ENCODE measurements around the gene VAT1. TPM values are rescaled to one million over a fixed set of nuclear protein-coding genes. Genes with fewer than 3 reads are reported as not detected.

The VAT1 gene
- total and polyA plus RNA-seq, 9 of the 15 experiments (the other 6 are each of a cell fraction or from before 2014, with no cell fraction given) = 29.4 to 153 (median 66.7) TPM

DNA sequence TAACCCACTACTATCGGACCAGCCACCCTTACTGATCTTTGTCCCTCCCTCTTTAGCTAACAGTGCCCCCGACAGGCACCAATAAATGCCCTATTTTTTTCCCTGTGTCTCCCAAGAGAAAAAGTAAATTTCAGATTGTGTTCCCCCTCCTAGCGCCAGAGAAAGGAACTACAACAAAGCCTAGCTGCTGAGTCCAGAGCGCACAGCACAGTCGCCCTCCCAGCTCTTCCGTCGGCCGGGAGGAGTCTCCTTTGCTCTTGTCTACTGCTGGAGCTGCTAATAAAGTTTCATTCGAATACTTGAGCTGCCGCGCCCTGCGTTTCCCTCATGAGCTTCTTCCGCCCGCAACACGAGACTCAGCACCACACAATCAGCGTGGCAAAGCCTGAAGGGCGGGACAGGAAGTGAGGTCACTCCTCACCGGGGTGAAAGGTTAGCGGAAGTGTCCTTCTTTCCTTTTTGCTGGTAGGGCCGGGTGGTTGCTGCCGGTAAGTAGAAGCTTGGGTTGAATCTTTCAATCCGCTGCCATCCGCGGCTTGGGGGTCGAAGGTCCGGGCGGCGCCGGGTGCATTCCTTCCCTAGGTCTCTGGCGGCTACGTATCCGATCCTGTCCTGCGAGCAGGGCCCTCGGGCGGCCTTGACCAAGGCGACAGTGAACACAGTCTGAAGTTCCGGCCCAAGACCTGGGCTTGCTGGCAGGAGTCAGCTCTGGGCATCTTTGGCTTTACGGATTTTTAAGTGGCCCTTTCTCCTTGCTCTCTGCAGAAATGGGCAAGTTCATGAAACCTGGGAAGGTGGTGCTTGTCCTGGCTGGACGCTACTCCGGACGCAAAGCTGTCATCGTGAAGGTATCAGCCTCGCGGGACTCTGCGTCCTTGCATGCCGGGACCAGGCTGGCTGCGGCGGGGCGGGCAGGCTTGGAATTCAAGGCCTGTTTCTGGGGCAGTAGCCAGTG is 23.9 kb downstream of the VAT1 start, which contains the start of gene RPL27 (continued):
- TF ChIP-seq, protein P1, sequence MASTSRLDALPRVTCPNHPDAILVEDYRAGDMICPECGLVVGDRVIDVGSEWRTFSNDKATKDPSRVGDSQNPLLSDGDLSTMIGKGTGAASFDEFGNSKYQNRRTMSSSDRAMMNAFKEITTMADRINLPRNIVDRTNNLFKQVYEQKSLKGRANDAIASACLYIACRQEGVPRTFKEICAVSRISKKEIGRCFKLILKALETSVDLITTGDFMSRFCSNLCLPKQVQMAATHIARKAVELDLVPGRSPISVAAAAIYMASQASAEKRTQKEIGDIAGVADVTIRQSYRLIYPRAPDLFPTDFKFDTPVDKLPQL (IDR thresholded peaks at IDR 0.05; ENCODE audit: extremely low read depth, insufficient read length) = peak; percentile 75
- TF ChIP-seq BRCA1 (IDR thresholded peaks at IDR 0.05) = no peak
- TF ChIP-seq BRCA1 (CRISPR knock-in tag; IDR thresholded peaks at IDR 0.05) = no peak
- no peak for TF ChIP-seq RBM25 (IDR thresholded peaks at IDR 0.05; ENCODE audit: low read depth, low read length, severe bottlenecking)
- peak; percentile 96 for TF ChIP-seq POLR2B (IDR thresholded peaks at IDR 0.05; ENCODE audit: low read depth, partially characterized antibody)
- TF ChIP-seq, protein P2, sequence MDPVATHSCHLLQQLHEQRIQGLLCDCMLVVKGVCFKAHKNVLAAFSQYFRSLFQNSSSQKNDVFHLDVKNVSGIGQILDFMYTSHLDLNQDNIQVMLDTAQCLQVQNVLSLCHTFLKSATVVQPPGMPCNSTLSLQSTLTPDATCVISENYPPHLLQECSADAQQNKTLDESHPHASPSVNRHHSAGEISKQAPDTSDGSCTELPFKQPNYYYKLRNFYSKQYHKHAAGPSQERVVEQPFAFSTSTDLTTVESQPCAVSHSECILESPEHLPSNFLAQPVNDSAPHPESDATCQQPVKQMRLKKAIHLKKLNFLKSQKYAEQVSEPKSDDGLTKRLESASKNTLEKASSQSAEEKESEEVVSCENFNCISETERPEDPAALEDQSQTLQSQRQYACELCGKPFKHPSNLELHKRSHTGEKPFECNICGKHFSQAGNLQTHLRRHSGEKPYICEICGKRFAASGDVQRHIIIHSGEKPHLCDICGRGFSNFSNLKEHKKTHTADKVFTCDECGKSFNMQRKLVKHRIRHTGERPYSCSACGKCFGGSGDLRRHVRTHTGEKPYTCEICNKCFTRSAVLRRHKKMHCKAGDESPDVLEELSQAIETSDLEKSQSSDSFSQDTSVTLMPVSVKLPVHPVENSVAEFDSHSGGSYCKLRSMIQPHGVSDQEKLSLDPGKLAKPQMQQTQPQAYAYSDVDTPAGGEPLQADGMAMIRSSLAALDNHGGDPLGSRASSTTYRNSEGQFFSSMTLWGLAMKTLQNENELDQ (CRISPR knock-in tag; IDR thresholded peaks at IDR 0.05; ENCODE audit: borderline replicate concordance) = no peak
- TF ChIP-seq HIVEP1 (CRISPR knock-in tag; IDR thresholded peaks at IDR 0.05) = no peak
- no peak for TF ChIP-seq PYGO2 (tag; IDR thresholded peaks at IDR 0.05)
- no peak for TF ChIP-seq KLF13 (tag; IDR thresholded peaks at IDR 0.05; ENCODE audit: borderline replicate concordance, low read depth)
- no peak for TF ChIP-seq BCOR (IDR thresholded peaks at IDR 0.05)
- TF ChIP-seq, protein P3, sequence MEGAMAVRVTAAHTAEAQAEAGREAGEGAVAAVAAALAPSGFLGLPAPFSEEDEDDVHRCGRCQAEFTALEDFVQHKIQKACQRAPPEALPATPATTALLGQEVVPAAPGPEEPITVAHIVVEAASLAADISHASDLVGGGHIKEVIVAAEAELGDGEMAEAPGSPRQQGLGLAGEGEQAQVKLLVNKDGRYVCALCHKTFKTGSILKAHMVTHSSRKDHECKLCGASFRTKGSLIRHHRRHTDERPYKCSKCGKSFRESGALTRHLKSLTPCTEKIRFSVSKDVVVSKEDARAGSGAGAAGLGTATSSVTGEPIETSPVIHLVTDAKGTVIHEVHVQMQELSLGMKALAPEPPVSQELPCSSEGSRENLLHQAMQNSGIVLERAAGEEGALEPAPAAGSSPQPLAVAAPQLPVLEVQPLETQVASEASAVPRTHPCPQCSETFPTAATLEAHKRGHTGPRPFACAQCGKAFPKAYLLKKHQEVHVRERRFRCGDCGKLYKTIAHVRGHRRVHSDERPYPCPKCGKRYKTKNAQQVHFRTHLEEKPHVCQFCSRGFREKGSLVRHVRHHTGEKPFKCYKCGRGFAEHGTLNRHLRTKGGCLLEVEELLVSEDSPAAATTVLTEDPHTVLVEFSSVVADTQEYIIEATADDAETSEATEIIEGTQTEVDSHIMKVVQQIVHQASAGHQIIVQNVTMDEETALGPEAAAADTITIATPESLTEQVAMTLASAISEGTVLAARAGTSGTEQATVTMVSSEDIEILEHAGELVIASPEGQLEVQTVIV (CRISPR knock-in tag; IDR thresholded peaks at IDR 0.05; ENCODE audit: borderline replicate concordance) = no peak
- TF ChIP-seq POLR3A (IDR thresholded peaks at IDR 0.05; ENCODE audit: borderline replicate concordance, extremely low read depth, insufficient read depth, insufficient read length) = no peak
- peak in 1 of 2 experiments; percentile 34; a peak in 1 of 3 replicates for TF ChIP-seq CBX3 (IDR thresholded peaks at IDR 0.05; ENCODE audit: borderline replicate concordance in 1 of 2, low read length in 2 of 2)
- no peak for TF ChIP-seq SMARCA5 (IDR thresholded peaks at IDR 0.05)
- no peak for TF ChIP-seq BRF1 (IDR thresholded peaks at IDR 0.05; ENCODE audit: borderline replicate concordance, extremely low read depth, insufficient read length)
- TF ChIP-seq, protein P4, sequence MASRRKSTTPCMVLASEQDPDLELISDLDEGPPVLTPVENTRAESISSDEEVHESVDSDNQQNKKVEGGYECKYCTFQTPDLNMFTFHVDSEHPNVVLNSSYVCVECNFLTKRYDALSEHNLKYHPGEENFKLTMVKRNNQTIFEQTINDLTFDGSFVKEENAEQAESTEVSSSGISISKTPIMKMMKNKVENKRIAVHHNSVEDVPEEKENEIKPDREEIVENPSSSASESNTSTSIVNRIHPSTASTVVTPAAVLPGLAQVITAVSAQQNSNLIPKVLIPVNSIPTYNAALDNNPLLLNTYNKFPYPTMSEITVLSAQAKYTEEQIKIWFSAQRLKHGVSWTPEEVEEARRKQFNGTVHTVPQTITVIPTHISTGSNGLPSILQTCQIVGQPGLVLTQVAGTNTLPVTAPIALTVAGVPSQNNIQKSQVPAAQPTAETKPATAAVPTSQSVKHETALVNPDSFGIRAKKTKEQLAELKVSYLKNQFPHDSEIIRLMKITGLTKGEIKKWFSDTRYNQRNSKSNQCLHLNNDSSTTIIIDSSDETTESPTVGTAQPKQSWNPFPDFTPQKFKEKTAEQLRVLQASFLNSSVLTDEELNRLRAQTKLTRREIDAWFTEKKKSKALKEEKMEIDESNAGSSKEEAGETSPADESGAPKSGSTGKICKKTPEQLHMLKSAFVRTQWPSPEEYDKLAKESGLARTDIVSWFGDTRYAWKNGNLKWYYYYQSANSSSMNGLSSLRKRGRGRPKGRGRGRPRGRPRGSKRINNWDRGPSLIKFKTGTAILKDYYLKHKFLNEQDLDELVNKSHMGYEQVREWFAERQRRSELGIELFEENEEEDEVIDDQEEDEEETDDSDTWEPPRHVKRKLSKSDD (conservative IDR thresholded peaks at IDR 0.05; ENCODE audit: low read length) = no peak
- no peak for TF ChIP-seq ARHGAP35 (IDR thresholded peaks at IDR 0.05; ENCODE audit: partially characterized antibody)
- no peak for TF ChIP-seq NELFE (IDR thresholded peaks at IDR 0.05; ENCODE audit: insufficient read depth, insufficient read length)
- no peak for TF ChIP-seq HNRNPK (IDR thresholded peaks at IDR 0.05; ENCODE audit: low read depth, low read length, poor library complexity, severe bottlenecking)

All from K562 (cell line).